Epidermal melanocyte (primary cell): Measurements from ENCODE around the gene ST3GAL3.
"Not testable (repeated sequence)": the region's sequence is repeated elsewhere in the genome, so short reads cannot be mapped to it uniquely, and the experiment has no call there.

ENCODE experiments used
- DNase-seq: peaks from one replicate; pipeline ENCODE4 v3.0.0; 2011; ENCODE audit warnings: low spot score; ENCODE audit not compliant: insufficient read length

The ST3GAL3 gene

GRCh38 chr1:43753422-43753821, 46.1 kb downstream of the ST3GAL3 start:
- no peak for DNase-seq

GRCh38 chr1:43754892-43755291, 47.6 kb downstream of the ST3GAL3 start:
- DNase-seq = no peak

GRCh38 chr1:43757343-43758053, 50.2 kb downstream of the ST3GAL3 start:
- DNase-seq = no peak

GRCh38 chr1:43760745-43761317, 53.5 kb downstream of the ST3GAL3 start:
- no peak for DNase-seq

GRCh38 chr1:43763497-43763973, 56.2 kb downstream of the ST3GAL3 start:
- peak; percentile 76 for DNase-seq

- no peak for DNase-seq
Measured at GRCh38 chr1:43764581-43764980, 57.2 kb downstream of the ST3GAL3 start.

- DNase-seq = no peak
Measured at GRCh38 chr1:43766086-43766784, 58.9 kb downstream of the ST3GAL3 start.

- no peak for DNase-seq
Measured at GRCh38 chr1:43766818-43767525, 59.6 kb downstream of the ST3GAL3 start.

GRCh38 chr1:43768168-43768567, 60.8 kb downstream of the ST3GAL3 start:
- no peak for DNase-seq

- DNase-seq = no peak
Measured at GRCh38 chr1:43769350-43769908, 62.1 kb downstream of the ST3GAL3 start.

GRCh38 chr1:43770111-43770510, 62.8 kb downstream of the ST3GAL3 start:
- no peak for DNase-seq

- no peak for DNase-seq
Measured at GRCh38 chr1:43772978-43773377, 65.6 kb downstream of the ST3GAL3 start.

GRCh38 chr1:43773821-43774220, 66.5 kb downstream of the ST3GAL3 start:
- no peak for DNase-seq

- no peak for DNase-seq
Measured at GRCh38 chr1:43774359-43774758, 67.0 kb downstream of the ST3GAL3 start.

GRCh38 chr1:43776043-43776761, 68.9 kb downstream of the ST3GAL3 start:
- no peak for DNase-seq

- DNase-seq = not testable (repeated sequence)
Measured at GRCh38 chr1:43777916-43778315, 70.6 kb downstream of the ST3GAL3 start.

GRCh38 chr1:43779266-43779665, 71.9 kb downstream of the ST3GAL3 start:
- DNase-seq = no peak

- DNase-seq = no peak
Measured at GRCh38 chr1:43779805-43780403, 72.6 kb downstream of the ST3GAL3 start.

- DNase-seq = no peak
Measured at GRCh38 chr1:43781574-43781973, 74.2 kb downstream of the ST3GAL3 start.

GRCh38 chr1:43783096-43783670, 75.8 kb downstream of the ST3GAL3 start:
- no peak for DNase-seq
